CD4-positive, alpha-beta memory T cell (primary cell): ENCODE results near the gene ATP13A3. TPM values are rescaled to one million over a fixed set of nuclear protein-coding genes. Genes with fewer than 3 reads are reported as not detected.

Experiments used
- CTCF ChIA-PET: fragments of 350-600 bp; sonication (Branson Sonifier 250); formaldehyde crosslinking; loops from one replicate; lab custom pipeline; 2021; ENCODE audit warnings: inconsistent platforms; ENCODE audit not compliant: partially characterized antibody; lab: Charles Lee
- POLR2A ChIA-PET: fragments of 350-600 bp; sonication (Branson Sonifier 250); formaldehyde crosslinking; loops from one replicate; lab custom pipeline; 2021; ENCODE audit not compliant: partially characterized antibody; lab: Charles Lee
- DNase-seq, 5 donors: peaks; one replicate each; pipeline versions ENCODE4 v3.0.0 to v3.0.0-alpha.2; 2020 to 2022; ENCODE audit warnings: mixed read lengths in 1 of 5
- H3K27ac ChIP-seq: one replicate; pipeline ENCODE4 v1.7.0; 2013; ENCODE audit warnings: low read depth, low read length
- H3K27me3 ChIP-seq: 2 replicates; pipeline ENCODE4 v1.7.0; 2013; ENCODE audit warnings: mild to moderate bottlenecking, low read length, moderate library complexity; ENCODE audit not compliant: insufficient read depth
- H3K36me3 ChIP-seq: 2 replicates; pipeline ENCODE4 v1.7.0; 2013; ENCODE audit warnings: mild to moderate bottlenecking, low read length, moderate library complexity; ENCODE audit not compliant: insufficient read depth
- H3K4me1 ChIP-seq: 2 replicates; pipeline ENCODE4 v1.7.0; 2013; ENCODE audit warnings: mild to moderate bottlenecking, low read length, moderate library complexity; ENCODE audit not compliant: insufficient read depth
- H3K4me3 ChIP-seq, 2 donors: one replicate each; pipeline ENCODE4 v1.7.0; 2013; ENCODE audit warnings: low read length in 2 of 2, mild to moderate bottlenecking in 1 of 2
- H3K9me3 ChIP-seq, 2 donors: one replicate each; pipeline ENCODE4 v1.7.0; 2013; ENCODE audit warnings: low read length in 2 of 2, control low read depth in 1 of 2; ENCODE audit not compliant: control insufficient read depth in 1 of 2
- H3K27ac Mint-ChIP-seq, 7 donors: one replicate each; pipeline ENCODE4 v1.8.0; 2020 to 2021; ENCODE audit warnings: mixed read lengths in 7 of 7, mild to moderate bottlenecking in 6 of 7, inconsistent platforms in 3 of 7, moderate library complexity in 3 of 7
- H3K27me3 Mint-ChIP-seq, 2 donors: one replicate each; pipeline ENCODE4 v1.8.0; 2020 to 2021; ENCODE audit warnings: mixed read lengths in 2 of 2
- H3K36me3 Mint-ChIP-seq, 2 donors: one replicate each; pipeline ENCODE4 v1.8.0; 2020 to 2021; ENCODE audit warnings: mixed read lengths in 2 of 2, inconsistent platforms in 1 of 2, mild to moderate bottlenecking in 1 of 2
- H3K4me1 Mint-ChIP-seq, 4 donors: one replicate each; pipeline ENCODE4 v1.8.0; 2020 to 2021; ENCODE audit warnings: mixed read lengths in 4 of 4, mild to moderate bottlenecking in 1 of 4
- H3K4me3 Mint-ChIP-seq, 8 donors: one replicate each; pipeline ENCODE4 v1.8.0; 2020 to 2021; ENCODE audit warnings: mixed read lengths in 8 of 8, mild to moderate bottlenecking in 7 of 8, moderate library complexity in 6 of 8, inconsistent platforms in 3 of 8
- H3K9me3 Mint-ChIP-seq, 8 donors: one replicate each; pipeline ENCODE4 v1.8.0; 2020 to 2021; ENCODE audit warnings: mixed read lengths in 8 of 8, mild to moderate bottlenecking in 5 of 8, inconsistent platforms in 3 of 8, moderate library complexity in 1 of 8
- intact Hi-C: fragments of 100-400 bp; cut with micrococcal nuclease; formaldehyde crosslinking; loops from one replicate; pipeline ENCODE4 v1.15.1; 2023
- polyA plus RNA-seq, 2 donors: library from polyadenylated mRNA; unstranded; fragments of 300-500 nt; fragmentation: Illumina TruSeq; gene quantifications; one replicate each; pipeline ENCODE4 v1.2.3, GENCODE V29; 2021
- total RNA-seq, 2 experiments: library from RNA; stranded (reverse); gene quantifications; one replicate each; pipeline ENCODE4 v1.2.3, GENCODE V29; 2021

The ATP13A3 gene
- total and polyA plus RNA-seq, 4 experiments from 2014 or later: 6.7 to 62.7 (median 36.0) TPM

- no peaks in the 10 kb centered on the region for H3K36me3 ChIP-seq
- ChIA-PET CTCF (no interaction called here), POLR2A (no interaction called here)
- Mint-ChIP-seq H3K9me3 (peaks cover 0 to 2% (median 0%) of the 10 kb centered on the region in 8 donors), H3K36me3 (no peaks in the 10 kb centered on the region), H3K4me3 (no peak overlapping the region), H3K4me1 (no peaks in the 10 kb centered on the region), H3K27ac (no peak overlapping the region), H3K27me3 (peaks cover 6 to 8% of the 10 kb centered on the region in 2 donors)
- H3K4me1 ChIP-seq: no peaks in the 10 kb centered on the region
- no peaks in the 10 kb centered on the region for H3K27me3 ChIP-seq
- H3K4me3 ChIP-seq: no peak overlapping the region
- intact Hi-C loops: no loop called here
- DNase-seq: no peak
- no peaks in the 10 kb centered on the region for H3K9me3 ChIP-seq
- no peak overlapping the region for H3K27ac ChIP-seq
Observed at GRCh38 chr3:194384569-194385001, 102.2 kb downstream of the ATP13A3 start.

GRCh38 chr3:194384156-194384555, 102.6 kb downstream of the ATP13A3 start:
- Mint-ChIP-seq H3K4me1 (no peaks in the 10 kb centered on the region), H3K27me3 (peaks cover 6 to 8% of the 10 kb centered on the region in 2 donors), H3K9me3 (peaks cover 0 to 2% (median 0%) of the 10 kb centered on the region in 8 donors), H3K4me3 (no peak overlapping the region), H3K27ac (no peak overlapping the region), H3K36me3 (no peaks in the 10 kb centered on the region)
- Histone ChIP-seq H3K27ac (no peak overlapping the region), H3K36me3 (no peaks in the 10 kb centered on the region), H3K4me3 (no peak overlapping the region), H3K27me3 (no peaks in the 10 kb centered on the region), H3K9me3 (no peaks in the 10 kb centered on the region), H3K4me1 (no peaks in the 10 kb centered on the region)
- ChIA-PET CTCF (no interaction called here), POLR2A (no interaction called here)
- DNase-seq: no peak
- intact Hi-C loops: no loop called here

- Histone ChIP-seq H3K36me3 (no peaks in the 10 kb centered on the region), H3K9me3 (no peaks in the 10 kb centered on the region), H3K27me3 (no peaks in the 10 kb centered on the region), H3K27ac (no peak overlapping the region), H3K4me3 (no peak overlapping the region), H3K4me1 (no peaks in the 10 kb centered on the region)
- intact Hi-C loops: no loop called here
- DNase-seq: no peak
- CTCF ChIA-PET: no interaction called here
- no peak overlapping the region for H3K27ac Mint-ChIP-seq
- no peaks in the 10 kb centered on the region for H3K36me3 Mint-ChIP-seq
- H3K4me3 Mint-ChIP-seq: no peak overlapping the region
- POLR2A ChIA-PET: no interaction called here
- peaks cover 10 to 12% of the 10 kb centered on the region in 2 donors for H3K27me3 Mint-ChIP-seq
- H3K9me3 Mint-ChIP-seq: peaks cover 0 to 2% (median 0%) of the 10 kb centered on the region in 8 donors
- H3K4me1 Mint-ChIP-seq: no peaks in the 10 kb centered on the region
Observed at GRCh38 chr3:194383276-194383940, 103.4 kb downstream of the ATP13A3 start.

GRCh38 chr3:194382892-194383223, 103.9 kb downstream of the ATP13A3 start:
- Histone ChIP-seq H3K9me3 (no peaks in the 10 kb centered on the region), H3K4me3 (no peak overlapping the region), H3K4me1 (no peaks in the 10 kb centered on the region), H3K27ac (no peak overlapping the region), H3K27me3 (no peaks in the 10 kb centered on the region), H3K36me3 (no peaks in the 10 kb centered on the region)
- DNase-seq: no peak
- H3K27ac Mint-ChIP-seq: no peak overlapping the region
- CTCF ChIA-PET: no interaction called here
- H3K4me3 Mint-ChIP-seq: no peak overlapping the region
- no peaks in the 10 kb centered on the region for H3K36me3 Mint-ChIP-seq
- POLR2A ChIA-PET: no interaction called here
- no peaks in the 10 kb centered on the region for H3K4me1 Mint-ChIP-seq
- intact Hi-C loops: no loop called here
- H3K27me3 Mint-ChIP-seq: peaks cover 12 to 14% of the 10 kb centered on the region in 2 donors
- H3K9me3 Mint-ChIP-seq: peaks cover 0 to 2% (median 0%) of the 10 kb centered on the region in 8 donors

GRCh38 chr3:194382196-194382891, 104.5 kb downstream of the ATP13A3 start:
- H3K9me3 ChIP-seq: no peaks in the 10 kb centered on the region
- H3K9me3 Mint-ChIP-seq: no peaks in the 10 kb centered on the region
- ChIA-PET CTCF (no interaction called here), POLR2A (no interaction called here)
- no peaks in the 10 kb centered on the region for H3K4me1 Mint-ChIP-seq
- H3K27me3 Mint-ChIP-seq: peaks cover 12 to 14% of the 10 kb centered on the region in 2 donors
- DNase-seq: no peak
- no peak overlapping the region for H3K4me3 ChIP-seq
- no peaks in the 10 kb centered on the region for H3K36me3 ChIP-seq
- H3K4me1 ChIP-seq: no peaks in the 10 kb centered on the region
- H3K27ac ChIP-seq: no peak overlapping the region
- no peaks in the 10 kb centered on the region for H3K27me3 ChIP-seq
- no peak overlapping the region for H3K27ac Mint-ChIP-seq
- intact Hi-C loops: no loop called here
- H3K36me3 Mint-ChIP-seq: no peaks in the 10 kb centered on the region
- no peak overlapping the region for H3K4me3 Mint-ChIP-seq

GRCh38 chr3:194381460-194381875, 105.3 kb downstream of the ATP13A3 start:
- Mint-ChIP-seq H3K4me3 (no peak overlapping the region), H3K27ac (no peak overlapping the region), H3K27me3 (peaks cover 9 to 12% of the 10 kb centered on the region in 2 donors), H3K4me1 (no peaks in the 10 kb centered on the region), H3K36me3 (no peaks in the 10 kb centered on the region), H3K9me3 (no peaks in the 10 kb centered on the region)
- Histone ChIP-seq H3K27me3 (peaks cover under 1% of the 10 kb centered on the region), H3K9me3 (no peaks in the 10 kb centered on the region), H3K4me1 (no peaks in the 10 kb centered on the region), H3K36me3 (no peaks in the 10 kb centered on the region), H3K4me3 (no peak overlapping the region), H3K27ac (no peak overlapping the region)
- ChIA-PET POLR2A (no interaction called here), CTCF (no interaction called here)
- no peak for DNase-seq
- intact Hi-C loops: no loop called here

- Histone ChIP-seq H3K9me3 (no peaks in the 10 kb centered on the region), H3K27me3 (peaks cover 5% of the 10 kb centered on the region), H3K4me3 (no peak overlapping the region), H3K4me1 (no peaks in the 10 kb centered on the region), H3K27ac (no peak overlapping the region), H3K36me3 (no peaks in the 10 kb centered on the region)
- H3K36me3 Mint-ChIP-seq: no peaks in the 10 kb centered on the region
- no peaks in the 10 kb centered on the region for H3K4me1 Mint-ChIP-seq
- POLR2A ChIA-PET: no interaction called here
- intact Hi-C loops: no loop called here
- H3K27me3 Mint-ChIP-seq: peaks cover 12 to 21% of the 10 kb centered on the region in 2 donors
- H3K27ac Mint-ChIP-seq: no peak overlapping the region
- H3K4me3 Mint-ChIP-seq: no peak overlapping the region
- CTCF ChIA-PET: interaction anchor here (1.2 kb wide), 1 partner anchor 36 kb away, joined by 3 read pairs; no protein-coding TSS in a partner anchor
- DNase-seq: no peak
- no peaks in the 10 kb centered on the region for H3K9me3 Mint-ChIP-seq
Observed at GRCh38 chr3:194380326-194380725, 106.5 kb downstream of the ATP13A3 start.
